ENCODE measurements around the gene KCTD19.

KCTD19 gene

GRCh38 chr16:67342616-67343015 is 16.1 kb upstream of the KCTD19 start:
- TF ChIP-seq CTCF (IDR thresholded peaks at IDR 0.05; ENCODE audit: low read depth, low read length, missing control alignments) = no peak
- no peak for DNase-seq (ENCODE audit: low read depth)
- in situ Hi-C loops (cut with HindIII; ENCODE audit: low sequenced_read_pairs) = no loop called here
- H3K4me3 ChIP-seq (ENCODE audit: low read depth, low read length) = no peak overlapping the region

GRCh38 chr16:67341250-67341649 is 14.7 kb upstream of the KCTD19 start:
- no peak for DNase-seq (ENCODE audit: low read depth)
- no peak overlapping the region for H3K4me3 ChIP-seq (ENCODE audit: low read depth, low read length)
- no peak for TF ChIP-seq CTCF (IDR thresholded peaks at IDR 0.05; ENCODE audit: low read depth, low read length, missing control alignments)
- in situ Hi-C loops (cut with HindIII; ENCODE audit: low sequenced_read_pairs) = no loop called here

GRCh38 chr16:67339453-67339852 is 12.9 kb upstream of the KCTD19 start:
- no peak overlapping the region for H3K4me3 ChIP-seq (ENCODE audit: low read depth, low read length)
- peak; percentile 43 for TF ChIP-seq CTCF (IDR thresholded peaks at IDR 0.05; ENCODE audit: low read depth, low read length, missing control alignments)
- in situ Hi-C loops (cut with HindIII; ENCODE audit: low sequenced_read_pairs) = loop anchor here (5.0 kb wide), 1 partner anchor 77 kb away; no protein-coding TSS in a partner anchor
- peak; percentile 24 for DNase-seq (ENCODE audit: low read depth)

GRCh38 chr16:67336648-67337047 is 10.1 kb upstream of the KCTD19 start:
- TF ChIP-seq CTCF (IDR thresholded peaks at IDR 0.05; ENCODE audit: low read depth, low read length, missing control alignments) = no peak
- no peak overlapping the region for H3K4me3 ChIP-seq (ENCODE audit: low read depth, low read length)
- in situ Hi-C loops (cut with HindIII; ENCODE audit: low sequenced_read_pairs) = loop anchor here (5.0 kb wide), 1 partner anchor 74 kb away; no protein-coding TSS in a partner anchor
- DNase-seq (ENCODE audit: low read depth) = no peak

- DNase-seq (ENCODE audit: low read depth) = no peak
- in situ Hi-C loops (cut with HindIII; ENCODE audit: low sequenced_read_pairs) = loop anchor here (5.0 kb wide), 1 partner anchor 74 kb away; no protein-coding TSS in a partner anchor
- TF ChIP-seq CTCF (IDR thresholded peaks at IDR 0.05; ENCODE audit: low read depth, low read length, missing control alignments) = no peak
- no peak overlapping the region for H3K4me3 ChIP-seq (ENCODE audit: low read depth, low read length)
Measured at GRCh38 chr16:67336116-67336515, 9.6 kb upstream of the KCTD19 start.

- DNase-seq (ENCODE audit: low read depth) = no peak
- no peak for TF ChIP-seq CTCF (IDR thresholded peaks at IDR 0.05; ENCODE audit: low read depth, low read length, missing control alignments)
- no peak overlapping the region for H3K4me3 ChIP-seq (ENCODE audit: low read depth, low read length)
- in situ Hi-C loops (cut with HindIII; ENCODE audit: low sequenced_read_pairs) = no loop called here
Measured at GRCh38 chr16:67333315-67333714, 6.8 kb upstream of the KCTD19 start.
